Parathyroid adenoma (tissue), 2 donors: ENCODE measurements around the gene EMP1.

ENCODE experiments used
- H2AFZ ChIP-seq: fragments of 300-600 bp; sonication (generic); one replicate; pipeline ENCODE4 v1.7.0; 2017; ENCODE audit warnings: antibody characterized with exemption, mild to moderate bottlenecking
- H3K27ac ChIP-seq: fragments of 300-600 bp; sonication (generic); one replicate; pipeline ENCODE4 v1.7.0; 2017
- H3K27me3 ChIP-seq: fragments of 300-600 bp; sonication (generic); one replicate; pipeline ENCODE4 v1.7.0; 2017; ENCODE audit warnings: low read length; ENCODE audit not compliant: control insufficient read depth, insufficient read depth
- H3K36me3 ChIP-seq: fragments of 300-600 bp; sonication (generic); one replicate; pipeline ENCODE4 v1.7.0; 2017; ENCODE audit warnings: low read length; ENCODE audit not compliant: control insufficient read depth, insufficient read depth
- H3K4me1 ChIP-seq: fragments of 300-600 bp; sonication (generic); one replicate; pipeline ENCODE4 v1.7.0; 2017; ENCODE audit warnings: control low read depth
- H3K4me2 ChIP-seq: fragments of 300-600 bp; sonication (generic); one replicate; pipeline ENCODE4 v1.7.0; 2017; ENCODE audit warnings: low read length
- H3K4me3 ChIP-seq: fragments of 300-600 bp; sonication (generic); one replicate; pipeline ENCODE4 v1.7.0; 2017; ENCODE audit warnings: low read depth, low read length
- H3K79me2 ChIP-seq: fragments of 300-600 bp; sonication (generic); one replicate; pipeline ENCODE4 v1.7.0; 2017; ENCODE audit warnings: control low read depth
- H3K9ac ChIP-seq: fragments of 300-600 bp; sonication (generic); one replicate; pipeline ENCODE4 v1.7.0; 2017; ENCODE audit warnings: mild to moderate bottlenecking
- H3K9me3 ChIP-seq: fragments of 300-600 bp; sonication (generic); one replicate; pipeline ENCODE4 v1.7.0; 2017; ENCODE audit warnings: low read length; ENCODE audit not compliant: control insufficient read depth
- TF ChIP-seq, protein P1 (sequence below): fragments of 300-600 bp; sonication (generic); IDR thresholded peaks from one replicate; pipeline ENCODE4 v1.7.0; 2017; ENCODE audit warnings: antibody characterized with exemption, mild to moderate bottlenecking
- donor health status: primary hyperparathyroidism.

EMP1 gene

GRCh38 chr12:13193505-13194231, 2.9 kb upstream of the EMP1 start:
- H3K4me1 ChIP-seq: peaks cover 10% of the 10 kb centered on the region
- H2AFZ ChIP-seq: no peak overlapping the region
- no peaks in the 10 kb centered on the region for H3K9me3 ChIP-seq
- no peaks in the 10 kb centered on the region for H3K79me2 ChIP-seq
- no peak overlapping the region for H3K27ac ChIP-seq
- TF ChIP-seq, protein P1, sequence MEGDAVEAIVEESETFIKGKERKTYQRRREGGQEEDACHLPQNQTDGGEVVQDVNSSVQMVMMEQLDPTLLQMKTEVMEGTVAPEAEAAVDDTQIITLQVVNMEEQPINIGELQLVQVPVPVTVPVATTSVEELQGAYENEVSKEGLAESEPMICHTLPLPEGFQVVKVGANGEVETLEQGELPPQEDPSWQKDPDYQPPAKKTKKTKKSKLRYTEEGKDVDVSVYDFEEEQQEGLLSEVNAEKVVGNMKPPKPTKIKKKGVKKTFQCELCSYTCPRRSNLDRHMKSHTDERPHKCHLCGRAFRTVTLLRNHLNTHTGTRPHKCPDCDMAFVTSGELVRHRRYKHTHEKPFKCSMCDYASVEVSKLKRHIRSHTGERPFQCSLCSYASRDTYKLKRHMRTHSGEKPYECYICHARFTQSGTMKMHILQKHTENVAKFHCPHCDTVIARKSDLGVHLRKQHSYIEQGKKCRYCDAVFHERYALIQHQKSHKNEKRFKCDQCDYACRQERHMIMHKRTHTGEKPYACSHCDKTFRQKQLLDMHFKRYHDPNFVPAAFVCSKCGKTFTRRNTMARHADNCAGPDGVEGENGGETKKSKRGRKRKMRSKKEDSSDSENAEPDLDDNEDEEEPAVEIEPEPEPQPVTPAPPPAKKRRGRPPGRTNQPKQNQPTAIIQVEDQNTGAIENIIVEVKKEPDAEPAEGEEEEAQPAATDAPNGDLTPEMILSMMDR: no peak
- H3K36me3 ChIP-seq: no peaks in the 10 kb centered on the region
- H3K27me3 ChIP-seq: no peaks in the 10 kb centered on the region
- H3K4me3 ChIP-seq: no peak overlapping the region
- H3K4me2 ChIP-seq: no peak overlapping the region
- H3K9ac ChIP-seq: no peak overlapping the region

- Histone ChIP-seq H3K4me3 (no peak overlapping the region), H2AFZ (peak overlapping the region; percentile 26), H3K9ac (no peak overlapping the region), H3K79me2 (no peaks in the 10 kb centered on the region), H3K4me1 (peaks cover 10% of the 10 kb centered on the region), H3K4me2 (no peak overlapping the region), H3K36me3 (no peaks in the 10 kb centered on the region), H3K27ac (no peak overlapping the region), H3K9me3 (no peaks in the 10 kb centered on the region), H3K27me3 (no peaks in the 10 kb centered on the region)
- TF ChIP-seq, protein P1: no peak
These were observed 2.0 kb upstream of the EMP1 start for GRCh38 chr12:13194401-13195110.

DNA sequence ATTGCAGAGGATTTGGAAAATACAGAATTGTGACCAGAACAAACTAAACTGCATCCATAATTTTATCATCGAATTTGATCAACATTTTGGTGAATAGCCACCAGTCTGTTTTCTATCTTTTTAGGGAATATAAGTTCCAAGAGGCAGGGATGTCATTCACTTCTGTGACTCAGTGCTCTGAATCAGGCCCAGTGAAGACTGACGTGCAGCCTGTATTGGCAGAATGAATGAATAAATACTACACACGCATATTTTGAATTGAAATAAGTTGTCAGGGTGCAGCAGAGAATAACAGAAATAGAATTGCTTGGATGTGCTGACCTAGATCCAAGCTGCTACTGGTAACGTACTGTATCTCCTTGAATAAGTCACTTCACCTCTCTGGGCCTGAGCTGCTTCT, 1.3 kb upstream of the EMP1 start:
- Histone ChIP-seq H3K9ac (no peak overlapping the region), H3K4me2 (no peak overlapping the region), H3K79me2 (no peaks in the 10 kb centered on the region), H3K27ac (no peak overlapping the region), H3K9me3 (no peaks in the 10 kb centered on the region), H3K27me3 (no peaks in the 10 kb centered on the region), H2AFZ (no peak overlapping the region), H3K4me3 (no peak overlapping the region), H3K36me3 (no peaks in the 10 kb centered on the region), H3K4me1 (peaks cover 10% of the 10 kb centered on the region)
- TF ChIP-seq, protein P1: no peak

DNA sequence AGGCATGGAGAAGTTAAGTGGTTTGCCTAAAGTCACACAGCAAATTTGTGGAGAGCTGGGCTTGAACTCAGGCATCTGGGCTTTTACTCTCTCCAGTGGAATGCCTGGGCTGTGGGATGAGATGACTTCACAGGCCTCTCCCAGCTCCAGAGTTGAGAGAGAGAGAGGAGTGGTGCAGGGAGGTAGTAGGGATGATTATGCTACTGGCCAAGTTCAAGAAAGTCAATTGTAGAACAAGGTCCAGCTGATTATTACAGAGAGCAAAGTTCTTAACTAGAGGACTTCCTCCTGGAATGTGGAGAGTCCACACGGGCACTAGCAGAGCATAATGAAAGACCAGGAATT, 769 bp upstream of the EMP1 start:
- H3K27ac ChIP-seq: peak overlapping the region; percentile 84

More for the DNA sequence above, 769 bp upstream of the EMP1 start:
- Histone ChIP-seq H3K4me1 (peaks cover 10% of the 10 kb centered on the region), H2AFZ (peak overlapping the region; percentile 71), H3K4me2 (no peak overlapping the region), H3K36me3 (no peaks in the 10 kb centered on the region), H3K9ac (no peak overlapping the region), H3K27me3 (no peaks in the 10 kb centered on the region), H3K4me3 (no peak overlapping the region), H3K79me2 (no peaks in the 10 kb centered on the region), H3K9me3 (no peaks in the 10 kb centered on the region)
- TF ChIP-seq, protein P1: no peak
